ENCODE measurements around the gene C10orf90.
A peak's percentile ranks its signal among the peaks of the same experiment; 100 is the strongest.

C10orf90 gene

GRCh38 chr10:126684171-126684745, 13.8 kb upstream of the C10orf90 start:
- no peak for DNase-seq
- TF ChIP-seq CTCF (IDR thresholded peaks at IDR 0.05; ENCODE audit: low read depth, low read length), result no peak
- H3K27ac ChIP-seq, result no peak overlapping the region
- no peak overlapping the region for H3K4me3 ChIP-seq (ENCODE audit: low read depth, low read length)
- H3K9me3 ChIP-seq (ENCODE audit: severe bottlenecking), result no peaks in the 10 kb centered on the region
- H3K27me3 ChIP-seq (ENCODE audit: insufficient read depth, low read depth, severe bottlenecking), result no peaks in the 10 kb centered on the region
- no peaks in the 10 kb centered on the region for H3K36me3 ChIP-seq

GRCh38 chr10:126683466-126683865, 13.0 kb upstream of the C10orf90 start:
- H3K27me3 ChIP-seq (ENCODE audit: insufficient read depth, low read depth, severe bottlenecking), result no peaks in the 10 kb centered on the region
- H3K4me3 ChIP-seq (ENCODE audit: low read depth, low read length), result no peak overlapping the region
- H3K27ac ChIP-seq, result no peak overlapping the region
- H3K9me3 ChIP-seq (ENCODE audit: severe bottlenecking), result no peaks in the 10 kb centered on the region
- peak; percentile 61 for DNase-seq
- no peaks in the 10 kb centered on the region for H3K36me3 ChIP-seq
- no peak for TF ChIP-seq CTCF (IDR thresholded peaks at IDR 0.05; ENCODE audit: low read depth, low read length)

GRCh38 chr10:126675656-126676438, 5.4 kb upstream of the C10orf90 start:
- H3K4me3 ChIP-seq (ENCODE audit: low read depth, low read length), result no peak overlapping the region
- no peaks in the 10 kb centered on the region for H3K9me3 ChIP-seq (ENCODE audit: severe bottlenecking)
- H3K27me3 ChIP-seq (ENCODE audit: insufficient read depth, low read depth, severe bottlenecking), result no peaks in the 10 kb centered on the region
- H3K27ac ChIP-seq, result no peak overlapping the region
- no peak for TF ChIP-seq CTCF (IDR thresholded peaks at IDR 0.05; ENCODE audit: low read depth, low read length)
- no peaks in the 10 kb centered on the region for H3K36me3 ChIP-seq
- DNase-seq, result no peak

GRCh38 chr10:126674741-126675515, 4.4 kb upstream of the C10orf90 start:
- no peaks in the 10 kb centered on the region for H3K36me3 ChIP-seq
- DNase-seq, result no peak
- H3K27me3 ChIP-seq (ENCODE audit: insufficient read depth, low read depth, severe bottlenecking), result no peaks in the 10 kb centered on the region
- TF ChIP-seq CTCF (IDR thresholded peaks at IDR 0.05; ENCODE audit: low read depth, low read length), result no peak
- H3K4me3 ChIP-seq (ENCODE audit: low read depth, low read length), result no peak overlapping the region
- no peaks in the 10 kb centered on the region for H3K9me3 ChIP-seq (ENCODE audit: severe bottlenecking)
- H3K27ac ChIP-seq, result no peak overlapping the region

DNA sequence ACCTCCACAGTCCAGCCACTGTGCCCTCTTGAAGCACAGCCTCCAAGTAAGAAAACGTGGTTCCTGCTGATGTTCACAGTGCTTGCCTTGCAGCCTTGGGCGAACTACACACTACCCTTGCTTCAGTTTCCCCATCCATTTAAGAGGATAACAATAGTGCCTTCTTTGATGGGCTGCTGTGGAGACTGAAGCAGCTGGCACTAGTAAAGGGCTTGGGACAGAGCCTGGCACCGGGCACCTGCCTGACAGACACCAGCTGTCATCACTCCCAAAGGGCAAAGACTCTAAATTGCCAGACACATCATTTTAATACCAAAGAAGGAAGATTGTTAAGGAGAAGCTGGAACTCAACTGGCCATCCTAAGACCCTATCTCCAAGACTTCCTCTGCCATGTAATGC, 3.1 kb upstream of the C10orf90 start:
- H3K27me3 ChIP-seq (ENCODE audit: insufficient read depth, low read depth, severe bottlenecking), result no peaks in the 10 kb centered on the region
- no peak for DNase-seq
- no peaks in the 10 kb centered on the region for H3K9me3 ChIP-seq (ENCODE audit: severe bottlenecking)
- no peak for TF ChIP-seq CTCF (IDR thresholded peaks at IDR 0.05; ENCODE audit: low read depth, low read length)
- H3K27ac ChIP-seq, result no peak overlapping the region
- no peaks in the 10 kb centered on the region for H3K36me3 ChIP-seq
- H3K4me3 ChIP-seq (ENCODE audit: low read depth, low read length), result no peak overlapping the region
